ENCODE data around the gene PHC2. TPM values are rescaled to one million over a fixed set of nuclear protein-coding genes. Genes with fewer than 3 reads are reported as not detected.

Gene PHC2
- total RNA-seq, 4 donors from 2014 or later: 77.8 to 81.3 (median 79.5) TPM

- WGBS: 77% methylated on average over 10 of the region's 10 CpGs
- peak in 1 of 2 donors; percentile 69 for DNase-seq (ENCODE audit: low spot score in 2 of 2)
These were observed 98.5 kb downstream of the PHC2 start for GRCh38 chr1:33332357-33332789.

DNA sequence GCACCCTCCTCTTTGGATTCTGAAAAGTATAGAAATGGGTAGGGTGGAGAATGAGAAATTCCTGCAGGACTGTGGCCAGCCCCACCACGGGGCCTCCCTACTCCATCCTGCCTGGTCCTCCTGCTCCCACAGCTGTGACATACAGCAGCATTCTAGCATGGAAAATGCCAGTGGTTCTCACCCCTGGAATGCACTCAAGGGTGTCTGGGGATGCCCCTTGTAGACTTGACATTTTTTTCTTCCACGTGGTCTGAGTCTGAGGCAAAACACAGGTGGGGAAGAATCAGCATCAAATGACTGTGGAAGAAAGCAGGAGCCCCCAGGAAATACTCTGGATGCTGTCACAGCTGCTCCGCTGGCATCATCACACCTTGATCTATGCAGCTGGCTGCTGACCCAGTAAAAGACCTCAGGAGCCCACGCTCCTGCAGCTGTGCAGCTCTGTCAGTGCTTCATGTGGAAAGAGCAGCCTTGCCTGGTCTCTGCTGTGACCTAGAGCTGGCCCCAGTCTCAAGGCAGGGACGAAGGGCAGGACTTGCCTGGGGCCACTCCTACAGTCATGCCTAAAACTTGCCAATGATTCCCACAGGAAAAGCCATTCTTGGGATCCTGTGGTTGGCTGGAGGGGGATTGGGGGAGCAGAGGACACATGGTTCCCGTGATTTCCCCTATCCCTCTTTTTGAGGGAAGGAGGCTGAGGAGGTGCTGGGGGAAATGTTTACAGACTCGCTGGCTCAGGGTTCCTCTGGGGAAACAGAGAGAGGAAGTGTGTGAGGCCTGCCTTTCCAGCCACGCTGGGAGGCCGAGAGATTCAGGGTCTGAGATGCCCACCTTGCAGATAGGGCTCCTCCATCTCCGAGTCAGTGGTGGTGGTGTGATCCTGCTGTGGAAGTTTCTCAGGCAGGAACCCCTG is 99.2 kb downstream of the PHC2 start:
- H3K27ac ChIP-seq: no peak overlapping the region
- H3K9me3 ChIP-seq: no peaks in the 10 kb centered on the region
- 75% methylated on average over 9 of the region's 10 CpGs for WGBS
- peaks cover 65% of the 10 kb centered on the region for H3K36me3 ChIP-seq
- no peaks in the 10 kb centered on the region for H3K27me3 ChIP-seq
- H3K4me3 ChIP-seq: no peak overlapping the region
- peaks cover 61% of the 10 kb centered on the region for H3K4me1 ChIP-seq
- peak; percentile 43 to 49 for DNase-seq (ENCODE audit: low spot score in 2 of 2)
- TF ChIP-seq, protein P1, sequence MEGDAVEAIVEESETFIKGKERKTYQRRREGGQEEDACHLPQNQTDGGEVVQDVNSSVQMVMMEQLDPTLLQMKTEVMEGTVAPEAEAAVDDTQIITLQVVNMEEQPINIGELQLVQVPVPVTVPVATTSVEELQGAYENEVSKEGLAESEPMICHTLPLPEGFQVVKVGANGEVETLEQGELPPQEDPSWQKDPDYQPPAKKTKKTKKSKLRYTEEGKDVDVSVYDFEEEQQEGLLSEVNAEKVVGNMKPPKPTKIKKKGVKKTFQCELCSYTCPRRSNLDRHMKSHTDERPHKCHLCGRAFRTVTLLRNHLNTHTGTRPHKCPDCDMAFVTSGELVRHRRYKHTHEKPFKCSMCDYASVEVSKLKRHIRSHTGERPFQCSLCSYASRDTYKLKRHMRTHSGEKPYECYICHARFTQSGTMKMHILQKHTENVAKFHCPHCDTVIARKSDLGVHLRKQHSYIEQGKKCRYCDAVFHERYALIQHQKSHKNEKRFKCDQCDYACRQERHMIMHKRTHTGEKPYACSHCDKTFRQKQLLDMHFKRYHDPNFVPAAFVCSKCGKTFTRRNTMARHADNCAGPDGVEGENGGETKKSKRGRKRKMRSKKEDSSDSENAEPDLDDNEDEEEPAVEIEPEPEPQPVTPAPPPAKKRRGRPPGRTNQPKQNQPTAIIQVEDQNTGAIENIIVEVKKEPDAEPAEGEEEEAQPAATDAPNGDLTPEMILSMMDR (IDR thresholded peaks at IDR 0.05): no peak
- no peak for TF ChIP-seq POLR2A (IDR thresholded peaks at IDR 0.05)
- no peak for TF ChIP-seq EP300 (IDR thresholded peaks at IDR 0.05)
- TF ChIP-seq POLR2AphosphoS5 (IDR thresholded peaks at IDR 0.05): no peak

More at GRCh38 chr1:33332357-33332789, 98.5 kb downstream of the PHC2 start:
- Histone ChIP-seq H3K9me3 (no peaks in the 10 kb centered on the region), H3K27ac (peak overlapping the region; percentile 83), H3K36me3 (peaks cover 58% of the 10 kb centered on the region), H3K27me3 (no peaks in the 10 kb centered on the region), H3K4me3 (no peak overlapping the region), H3K4me1 (peaks cover 68% of the 10 kb centered on the region)
- no peak for TF ChIP-seq POLR2AphosphoS5 (IDR thresholded peaks at IDR 0.05)
- TF ChIP-seq EP300 (IDR thresholded peaks at IDR 0.05): no peak
- TF ChIP-seq, protein P1 (IDR thresholded peaks at IDR 0.05): no peak
- no peak for TF ChIP-seq POLR2A (IDR thresholded peaks at IDR 0.05)

DNA sequence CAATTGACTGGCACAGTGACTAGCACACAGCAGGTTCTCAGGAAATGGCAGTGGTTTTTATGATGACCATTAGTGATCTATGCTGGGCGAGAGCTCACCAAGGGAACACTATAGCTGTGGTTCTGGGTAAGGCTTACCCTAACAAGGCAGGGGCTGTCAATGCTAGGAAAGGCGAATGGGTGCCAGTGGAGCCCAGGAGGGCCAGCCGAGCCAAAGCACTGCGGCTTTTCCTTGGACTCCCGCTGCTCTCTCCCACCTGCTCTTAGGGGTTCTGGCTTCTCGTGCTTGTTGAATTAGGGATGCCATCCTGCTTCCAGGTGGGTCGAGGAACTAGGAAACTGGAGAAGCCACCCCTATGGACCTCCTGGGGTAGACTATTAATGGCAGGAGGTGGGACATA is 100.0 kb downstream of the PHC2 start:
- WGBS: 86% methylated on average over 7 of the region's 7 CpGs

GRCh38 chr1:33330361-33330890 is 100.5 kb downstream of the PHC2 start:
- TF ChIP-seq POLR2A (IDR thresholded peaks at IDR 0.05): no peak
- TF ChIP-seq, protein P1 (IDR thresholded peaks at IDR 0.05): no peak
- TF ChIP-seq POLR2AphosphoS5 (IDR thresholded peaks at IDR 0.05): no peak
- no peak for TF ChIP-seq EP300 (IDR thresholded peaks at IDR 0.05)
- Histone ChIP-seq H3K9me3 (no peaks in the 10 kb centered on the region), H3K27ac (no peak overlapping the region), H3K4me3 (no peak overlapping the region), H3K36me3 (peaks cover 78% of the 10 kb centered on the region), H3K27me3 (no peaks in the 10 kb centered on the region), H3K4me1 (peaks cover 50% of the 10 kb centered on the region)
- 94% methylated on average over 3 of the region's 3 CpGs for WGBS
- peak in 1 of 2 donors; percentile 4 for DNase-seq (ENCODE audit: low spot score in 2 of 2)

More for the DNA sequence above, 100.0 kb downstream of the PHC2 start:
- Histone ChIP-seq H3K4me3 (no peak overlapping the region), H3K36me3 (peaks cover 73% of the 10 kb centered on the region), H3K27me3 (no peaks in the 10 kb centered on the region), H3K27ac (no peak overlapping the region), H3K9me3 (no peaks in the 10 kb centered on the region), H3K4me1 (peaks cover 53% of the 10 kb centered on the region)
- peak; percentile 40 to 55 for DNase-seq (ENCODE audit: low spot score in 2 of 2)
- TF ChIP-seq POLR2AphosphoS5 (IDR thresholded peaks at IDR 0.05) (no peak), EP300 (IDR thresholded peaks at IDR 0.05) (no peak), POLR2A (IDR thresholded peaks at IDR 0.05) (no peak)
- TF ChIP-seq, protein P1 (IDR thresholded peaks at IDR 0.05): no peak
